ENCODE results near the gene PDE8B.

DNA sequence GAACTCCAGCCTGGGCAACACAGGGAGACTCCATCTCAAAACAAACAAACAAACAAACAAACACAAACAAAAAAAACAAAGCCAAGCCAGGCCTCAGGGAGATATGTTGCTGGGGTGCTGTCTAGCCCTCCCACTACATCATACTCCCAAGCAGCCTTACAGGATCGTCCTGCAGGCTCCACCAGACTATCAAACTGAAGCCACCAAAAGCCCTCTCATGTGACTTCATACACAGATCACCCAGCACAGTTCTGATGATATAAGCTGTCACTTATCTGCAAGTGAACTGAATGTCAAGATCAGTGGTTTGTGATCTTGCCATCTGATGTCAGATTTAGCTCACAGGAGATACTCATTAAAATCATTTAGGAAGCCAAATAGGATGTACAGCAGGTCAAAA is 238.4 kb downstream of the PDE8B start:
- TF ChIP-seq, protein P1, sequence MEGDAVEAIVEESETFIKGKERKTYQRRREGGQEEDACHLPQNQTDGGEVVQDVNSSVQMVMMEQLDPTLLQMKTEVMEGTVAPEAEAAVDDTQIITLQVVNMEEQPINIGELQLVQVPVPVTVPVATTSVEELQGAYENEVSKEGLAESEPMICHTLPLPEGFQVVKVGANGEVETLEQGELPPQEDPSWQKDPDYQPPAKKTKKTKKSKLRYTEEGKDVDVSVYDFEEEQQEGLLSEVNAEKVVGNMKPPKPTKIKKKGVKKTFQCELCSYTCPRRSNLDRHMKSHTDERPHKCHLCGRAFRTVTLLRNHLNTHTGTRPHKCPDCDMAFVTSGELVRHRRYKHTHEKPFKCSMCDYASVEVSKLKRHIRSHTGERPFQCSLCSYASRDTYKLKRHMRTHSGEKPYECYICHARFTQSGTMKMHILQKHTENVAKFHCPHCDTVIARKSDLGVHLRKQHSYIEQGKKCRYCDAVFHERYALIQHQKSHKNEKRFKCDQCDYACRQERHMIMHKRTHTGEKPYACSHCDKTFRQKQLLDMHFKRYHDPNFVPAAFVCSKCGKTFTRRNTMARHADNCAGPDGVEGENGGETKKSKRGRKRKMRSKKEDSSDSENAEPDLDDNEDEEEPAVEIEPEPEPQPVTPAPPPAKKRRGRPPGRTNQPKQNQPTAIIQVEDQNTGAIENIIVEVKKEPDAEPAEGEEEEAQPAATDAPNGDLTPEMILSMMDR (IDR thresholded peaks at IDR 0.05), result no peak
- TF ChIP-seq EZH2 (IDR thresholded peaks at IDR 0.05; ENCODE audit: borderline replicate concordance, insufficient read depth, low read depth, low read length, poor library complexity, severe bottlenecking), result no peak
